Smooth muscle cell (in vitro differentiated cells): ENCODE data around the gene KBTBD13. TPM values are rescaled to one million over a fixed set of nuclear protein-coding genes. Genes with fewer than 3 reads are reported as not detected.

Experiments
- DNase-seq: peaks from one replicate; lab custom pipeline; 2025; ENCODE audit not compliant: unreplicated experiment; lab: John Stamatoyannopoulos, UW
- H2AFZ ChIP-seq: fragments of 200-600 bp; sonication (generic); 2 replicates; pipeline ENCODE4 v1.6.0; 2016; ENCODE audit warnings: antibody characterized with exemption, low read depth, mild to moderate bottlenecking
- H3F3A ChIP-seq: fragments of 200-600 bp; sonication (generic); 2 replicates; pipeline ENCODE4 v1.6.0; 2017; ENCODE audit warnings: antibody characterized with exemption, low read depth
- H3K27ac ChIP-seq: fragments of 200-600 bp; sonication (generic); 2 replicates; pipeline ENCODE4 v1.5.1; 2016; ENCODE audit warnings: low read depth, mild to moderate bottlenecking
- H3K27me3 ChIP-seq: fragments of 200-600 bp; sonication (generic); 2 replicates; pipeline ENCODE4 v1.6.1; 2016; ENCODE audit warnings: low read depth, mild to moderate bottlenecking
- H3K36me3 ChIP-seq: fragments of 200-600 bp; sonication (generic); 2 replicates; pipeline ENCODE4 v1.5.1; 2016; ENCODE audit warnings: low read depth
- H3K4me1 ChIP-seq: fragments of 200-600 bp; sonication (generic); 2 replicates; pipeline ENCODE4 v1.5.1; 2016; ENCODE audit warnings: low read depth
- H3K4me2 ChIP-seq: fragments of 200-600 bp; sonication (generic); 2 replicates; pipeline ENCODE4 v1.6.0; 2016; ENCODE audit warnings: mild to moderate bottlenecking
- H3K4me3 ChIP-seq: fragments of 200-600 bp; sonication (generic); 2 replicates; pipeline ENCODE4 v1.5.1; 2016; ENCODE audit warnings: mild to moderate bottlenecking
- H3K79me2 ChIP-seq: fragments of 200-600 bp; sonication (generic); 2 replicates; pipeline ENCODE4 v1.6.0; 2016; ENCODE audit warnings: low read depth, mild to moderate bottlenecking
- H3K9ac ChIP-seq: fragments of 200-600 bp; sonication (generic); 2 replicates; pipeline ENCODE4 v1.6.0; 2016; ENCODE audit warnings: low read depth
- H3K9me3 ChIP-seq: fragments of 200-600 bp; sonication (generic); replicated peaks from 2 replicates; pipeline ENCODE4 v1.5.1; 2016; ENCODE audit warnings: low read depth
- H4K20me1 ChIP-seq: fragments of 200-600 bp; sonication (generic); 2 replicates; pipeline ENCODE4 v1.6.0; 2016; ENCODE audit warnings: low read depth
- CTCF ChIP-seq: fragments of 200-600 bp; sonication (generic); IDR thresholded peaks from 2 replicates; pipeline ENCODE4 v1.5.1; 2017; ENCODE audit warnings: borderline replicate concordance, mild to moderate bottlenecking, antibody characterized with exemption; ENCODE audit not compliant: insufficient read depth, poor library complexity, severe bottlenecking
- WGBS: methylation state at CpG from one replicate; pipeline ENCODE4 v1.1.7; 2016; ENCODE audit warnings: low lambda C conversion rate; 5-methylcytosine and 5-hydroxymethylcytosine counted together
- polyA plus RNA-seq: library from polyadenylated mRNA; unstranded; fragments of >200 nt; fragmentation: Nextera tagmentation; extraction: Ambion mirVana; gene quantifications from 2 replicates; pipeline ENCODE4 v1.2.1, GENCODE V29; 2016
- total RNA-seq: library from RNA; depleted of rRNA; stranded (reverse); fragments of >200 nt; gene quantifications from 2 replicates; pipeline ENCODE4 v1.2.3, GENCODE V29; 2014

The KBTBD13 gene
- total and polyA plus RNA-seq, 2 experiments from 2014 or later, result 0.11 TPM; not detected in 1

GRCh38 chr15:65060641-65061397 is 15.7 kb upstream of the KBTBD13 start:
- Histone ChIP-seq H3K4me2 (no peak overlapping the region), H3K36me3 (no peaks in the 10 kb centered on the region), H3K9ac (no peak overlapping the region), H3K79me2 (peaks cover 4% of the 10 kb centered on the region), H2AFZ (no peak overlapping the region), H3F3A (no peaks in the 10 kb centered on the region), H3K4me1 (peaks cover 7% of the 10 kb centered on the region), H3K9me3 (no peaks in the 10 kb centered on the region), H3K27me3 (no peaks in the 10 kb centered on the region), H3K4me3 (no peak overlapping the region), H4K20me1 (peaks cover 8% of the 10 kb centered on the region), H3K27ac (no peak overlapping the region)
- no peak for TF ChIP-seq CTCF
- WGBS, result 99% methylated on average over 6 of the region's 6 CpGs
- no peak for DNase-seq

GRCh38 chr15:65062061-65062460 is 14.5 kb upstream of the KBTBD13 start:
- Histone ChIP-seq H3K9me3 (no peaks in the 10 kb centered on the region), H2AFZ (no peak overlapping the region), H3K79me2 (peaks cover 4% of the 10 kb centered on the region), H3K4me2 (no peak overlapping the region), H3K36me3 (no peaks in the 10 kb centered on the region), H3F3A (no peaks in the 10 kb centered on the region), H4K20me1 (peaks cover 8% of the 10 kb centered on the region), H3K27ac (no peak overlapping the region), H3K9ac (no peak overlapping the region), H3K4me3 (no peak overlapping the region), H3K4me1 (peaks cover 19% of the 10 kb centered on the region), H3K27me3 (no peaks in the 10 kb centered on the region)
- no peak for TF ChIP-seq CTCF
- no peak for DNase-seq
- 86% methylated on average over 4 of the region's 5 CpGs for WGBS

- H3K4me3 ChIP-seq, result no peak overlapping the region
- H3K4me2 ChIP-seq, result no peak overlapping the region
- WGBS, result 45% methylated on average over 5 of the region's 5 CpGs
- no peak for DNase-seq
- no peaks in the 10 kb centered on the region for H3F3A ChIP-seq
- H3K27me3 ChIP-seq, result no peaks in the 10 kb centered on the region
- TF ChIP-seq CTCF, result no peak
- no peak overlapping the region for H3K27ac ChIP-seq
- no peak overlapping the region for H3K9ac ChIP-seq
- H3K4me1 ChIP-seq, result peaks cover 21% of the 10 kb centered on the region
- H3K36me3 ChIP-seq, result no peaks in the 10 kb centered on the region
- no peak overlapping the region for H2AFZ ChIP-seq
- no peaks in the 10 kb centered on the region for H3K9me3 ChIP-seq
- H3K79me2 ChIP-seq, result peaks cover 4% of the 10 kb centered on the region
- H4K20me1 ChIP-seq, result peaks cover 8% of the 10 kb centered on the region
Observed at GRCh38 chr15:65062726-65063125, 13.8 kb upstream of the KBTBD13 start.
